Measurements from ENCODE around the gene EPAS1.

The EPAS1 gene

DNA sequence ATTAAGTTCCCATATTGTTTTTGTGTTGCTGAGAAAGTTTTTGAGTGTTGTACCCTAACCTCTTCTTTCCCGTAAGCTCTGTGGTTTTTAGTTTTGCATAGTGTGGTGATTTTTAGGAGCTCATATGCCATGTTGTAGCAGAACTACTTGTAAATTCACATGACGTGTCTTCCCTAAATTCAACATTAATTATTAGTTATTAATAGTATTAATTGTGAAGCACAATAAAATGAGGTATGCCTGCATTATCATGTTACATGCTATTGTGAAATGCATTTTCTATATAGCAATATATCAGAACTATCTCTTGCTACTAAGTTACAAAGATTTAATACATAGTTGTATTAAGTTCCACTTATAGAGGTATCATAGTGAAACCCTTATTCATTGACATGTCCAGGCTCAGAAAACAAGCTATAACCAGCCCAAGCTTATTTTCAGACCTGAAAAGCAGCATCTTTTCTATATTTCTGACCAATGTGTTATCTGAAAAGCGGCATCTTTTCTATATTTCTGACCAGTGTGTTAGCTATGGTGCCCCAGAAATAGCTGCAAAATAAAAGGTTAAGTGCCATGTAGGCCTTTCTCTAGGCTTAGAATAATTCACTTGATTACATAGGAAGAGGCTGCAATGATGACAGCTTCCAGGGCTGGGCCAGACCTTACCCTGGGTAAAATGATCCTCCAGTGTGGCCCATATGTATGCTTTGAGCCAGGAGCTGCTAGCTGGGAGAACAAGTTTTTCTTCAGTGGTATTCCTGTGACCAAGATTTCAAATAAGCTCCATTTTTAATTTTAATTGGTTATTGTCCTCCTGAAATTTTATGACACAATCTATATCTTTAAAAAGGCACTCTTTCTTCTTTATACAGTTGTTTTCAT lies 21.6 kb downstream of the EPAS1 start:
- no peak for FAIRE-seq
- no peak for DNase-seq (ENCODE audit: insufficient read length, low spot score)

DNA sequence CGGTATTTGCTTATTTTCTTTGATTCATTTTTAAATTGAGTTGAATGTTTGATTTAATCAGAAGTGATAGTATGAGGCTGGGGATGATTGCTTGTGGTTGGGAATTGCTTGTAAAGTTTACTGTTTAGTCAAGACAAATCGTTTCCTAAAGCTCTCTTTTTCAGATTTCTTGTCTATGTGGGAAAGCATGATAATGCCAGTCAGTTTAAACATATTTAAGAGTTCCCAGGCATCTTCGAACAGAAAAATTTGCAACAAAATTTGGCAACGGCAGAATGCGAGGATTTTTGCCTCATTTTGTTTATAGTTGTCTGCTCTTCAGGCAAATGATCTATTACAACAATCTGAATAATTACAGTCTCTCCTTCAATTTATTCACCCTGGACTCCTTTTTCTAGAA lies 22.5 kb downstream of the EPAS1 start:
- FAIRE-seq (no peak), DNase-seq (ENCODE audit: insufficient read length, low spot score) (no peak)

DNA sequence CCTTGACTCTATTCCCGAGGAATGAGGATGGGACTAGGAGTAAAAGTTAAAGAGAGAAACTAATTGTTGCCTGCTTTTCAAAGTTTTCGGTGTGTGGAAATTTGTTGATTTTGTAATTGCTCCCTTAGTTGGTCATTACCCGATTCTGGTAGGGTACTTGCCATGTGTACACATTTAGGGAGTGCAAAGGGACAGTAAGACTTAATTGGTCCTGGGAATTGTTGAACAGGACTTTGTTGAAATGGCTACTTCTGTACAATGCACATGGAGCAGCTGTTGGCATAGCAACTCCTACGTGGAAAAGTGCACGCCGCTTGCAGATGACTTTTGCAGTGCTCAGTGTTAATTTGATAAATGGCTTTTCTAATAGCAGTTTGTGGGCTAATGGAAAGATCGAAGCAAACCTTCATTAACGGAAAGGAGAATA lies 22.9 kb downstream of the EPAS1 start:
- FAIRE-seq: no peak
- DNase-seq (ENCODE audit: insufficient read length, low spot score): no peak

DNA sequence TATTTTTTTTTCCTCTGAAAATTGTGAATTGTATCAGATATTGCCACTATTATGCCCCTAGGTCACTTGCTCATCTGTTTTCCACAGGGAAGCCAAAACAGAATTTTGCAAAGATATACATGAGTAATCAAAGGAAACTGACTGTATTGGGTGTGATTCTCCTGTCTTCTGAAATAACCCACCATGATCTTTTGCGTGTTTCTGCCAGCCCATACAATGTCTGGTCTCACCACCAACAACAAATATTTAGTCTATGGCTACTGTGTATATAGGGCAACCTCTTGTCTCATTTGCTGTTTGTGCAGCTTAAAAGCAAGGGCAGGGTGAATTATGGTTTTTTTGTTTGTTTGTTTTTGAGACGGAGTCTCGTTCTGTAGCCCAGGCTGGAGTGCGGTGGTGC lies 26.5 kb downstream of the EPAS1 start:
- no peak for DNase-seq (ENCODE audit: insufficient read length, low spot score)
- no peak for FAIRE-seq

DNA sequence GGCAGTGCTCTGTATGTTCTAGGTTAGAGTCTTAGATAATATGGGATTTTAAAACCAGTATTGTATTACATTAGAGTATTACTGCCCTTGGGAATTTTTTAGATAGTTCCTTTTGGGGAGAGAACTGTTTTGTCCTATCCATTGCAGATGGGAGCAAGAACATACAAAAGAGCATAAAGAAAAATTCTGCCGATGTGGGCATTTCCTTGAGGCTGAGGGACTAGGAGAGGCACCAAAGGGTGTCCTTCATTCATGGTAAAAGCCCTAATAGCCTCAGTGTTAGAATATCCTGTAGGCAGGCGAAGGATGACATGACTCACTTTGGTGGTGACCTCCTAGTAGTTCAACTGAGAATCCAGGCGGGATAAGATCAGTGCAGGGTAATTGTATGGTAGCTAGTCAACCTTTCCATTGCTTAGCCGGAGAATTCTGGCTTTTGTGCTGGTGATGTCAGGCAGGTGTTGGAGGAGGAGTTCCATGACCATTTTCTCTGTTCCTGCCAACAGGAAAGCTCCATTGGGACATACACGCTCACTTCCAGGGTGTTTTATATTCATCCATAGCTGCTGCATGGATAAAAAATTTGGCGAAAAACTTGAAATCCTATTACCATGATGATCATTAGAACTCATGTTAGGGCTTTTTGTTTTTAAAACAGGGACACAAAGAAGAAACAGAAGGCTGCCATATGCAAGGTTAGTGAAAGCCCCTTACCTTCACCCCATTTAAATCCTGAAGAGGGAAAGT lies 28.1 kb downstream of the EPAS1 start:
- no peak for FAIRE-seq
- DNase-seq (ENCODE audit: insufficient read length, low spot score): no peak

DNA sequence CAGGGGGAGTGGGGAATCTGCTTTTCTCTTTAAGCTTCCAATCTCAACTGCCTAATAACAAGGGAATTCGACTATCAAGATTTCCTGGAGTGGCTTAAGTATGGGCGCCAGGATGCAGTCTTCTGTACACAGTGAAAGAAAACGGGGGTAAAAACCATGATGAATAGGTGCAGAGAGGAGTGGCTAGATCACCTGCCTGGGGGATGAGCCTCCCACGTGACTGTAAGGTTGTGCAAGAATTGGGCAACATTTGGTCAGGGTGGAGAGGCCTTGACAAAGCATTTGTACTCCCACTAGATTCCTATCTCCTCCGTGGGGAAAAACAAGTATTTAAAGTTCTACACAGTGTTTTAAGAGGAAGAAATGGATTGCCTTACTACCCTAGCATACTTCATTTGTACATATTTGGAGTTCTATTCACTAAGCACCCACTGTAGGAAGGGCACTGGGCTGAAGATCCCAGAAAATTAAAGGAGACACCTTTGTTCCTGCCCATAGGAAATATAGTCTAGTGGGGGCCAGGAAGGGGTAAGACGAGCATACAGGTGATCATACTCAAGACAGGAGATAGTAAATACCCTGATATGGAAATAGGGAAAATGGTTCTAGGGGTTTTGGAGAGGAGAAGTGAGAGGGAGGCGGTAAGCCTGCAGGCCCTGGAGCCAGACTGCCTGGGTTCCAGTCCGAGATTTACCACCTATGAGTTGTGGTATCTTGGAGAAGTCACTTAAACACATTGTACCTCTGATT lies 29.2 kb downstream of the EPAS1 start:
- FAIRE-seq (no peak), DNase-seq (ENCODE audit: insufficient read length, low spot score) (no peak)

DNA sequence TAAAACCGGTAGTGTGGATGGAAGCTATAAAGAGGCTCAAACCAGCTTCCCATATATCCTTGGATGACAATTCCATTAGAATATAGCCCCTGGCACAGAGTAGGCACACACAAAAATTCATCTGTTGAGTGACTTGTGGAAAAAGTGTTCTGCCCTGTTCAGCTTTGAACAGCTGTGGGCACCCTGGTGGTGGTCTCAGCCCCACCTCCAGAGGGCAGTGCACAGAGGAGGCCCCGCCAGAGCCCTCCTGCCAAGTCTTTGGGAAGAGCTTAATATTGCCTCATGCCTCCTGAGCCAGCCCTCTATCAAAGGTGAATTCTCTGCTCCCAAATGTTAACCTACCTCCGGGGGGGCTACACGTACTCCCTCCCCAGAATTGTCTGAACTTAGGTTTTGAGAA lies 30.4 kb downstream of the EPAS1 start:
- no peak for DNase-seq (ENCODE audit: insufficient read length, low spot score)
- no peak for FAIRE-seq

DNA sequence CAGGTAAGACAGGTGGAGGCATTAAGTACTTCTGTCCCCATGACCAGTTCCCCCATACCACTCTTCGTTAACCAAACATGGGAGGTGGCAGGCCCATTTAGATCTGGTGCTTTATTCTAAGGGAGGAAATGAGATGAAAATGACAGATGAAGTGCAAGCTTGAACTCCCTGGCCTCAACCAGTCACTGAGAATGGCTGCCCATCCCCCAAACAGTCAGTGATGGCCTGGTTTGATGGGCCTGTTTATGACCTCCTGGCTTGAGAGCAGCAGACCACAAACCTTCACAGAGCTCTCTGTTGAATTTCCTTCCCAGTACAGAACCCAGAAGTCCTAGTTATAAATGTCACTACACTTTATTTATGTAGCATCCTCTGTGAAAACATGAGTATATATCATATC lies 31.1 kb downstream of the EPAS1 start:
- FAIRE-seq (no peak), DNase-seq (ENCODE audit: insufficient read length, low spot score) (no peak)

DNA sequence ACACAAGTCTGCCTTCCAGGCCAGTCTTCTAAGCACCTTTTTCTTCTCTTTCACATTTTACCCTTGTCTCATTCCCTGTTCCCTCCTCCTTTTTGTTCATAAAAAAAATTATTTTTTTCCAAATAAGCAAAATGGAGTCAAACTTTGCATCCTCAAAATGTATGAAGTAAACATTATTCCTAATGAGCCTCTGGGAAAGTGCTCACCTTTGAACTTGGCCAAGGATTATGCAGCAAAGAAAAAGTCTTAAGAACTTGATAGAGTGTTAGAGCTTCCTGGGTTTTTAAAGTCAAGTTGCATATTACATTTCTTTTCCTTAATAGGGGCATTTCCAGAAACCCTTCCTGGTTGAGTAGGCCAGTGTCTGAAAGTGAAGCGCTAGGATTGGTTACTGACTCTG lies 31.6 kb downstream of the EPAS1 start:
- DNase-seq (ENCODE audit: insufficient read length, low spot score) (no peak), FAIRE-seq (no peak)

DNA sequence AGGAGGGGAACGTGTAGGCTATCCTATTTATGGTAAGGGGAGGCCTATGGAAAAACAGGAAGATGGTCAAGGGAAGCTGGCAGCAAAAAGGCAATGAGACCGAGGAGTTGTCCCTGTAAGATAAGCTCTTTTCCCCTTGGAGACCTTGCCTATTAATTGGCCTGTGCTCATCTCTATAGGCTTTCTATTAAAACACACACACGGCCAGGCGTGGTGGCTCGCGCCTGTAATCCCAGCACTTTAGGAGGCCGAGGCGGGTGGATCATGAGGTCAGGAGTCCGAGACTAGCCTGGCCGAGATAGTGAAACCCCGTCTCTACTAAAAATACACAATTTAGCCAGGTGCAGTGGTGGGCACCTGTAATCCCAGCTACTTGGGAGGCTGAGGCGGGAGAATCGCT lies 32.1 kb downstream of the EPAS1 start:
- no peak for FAIRE-seq
- DNase-seq (ENCODE audit: insufficient read length, low spot score): no peak

DNA sequence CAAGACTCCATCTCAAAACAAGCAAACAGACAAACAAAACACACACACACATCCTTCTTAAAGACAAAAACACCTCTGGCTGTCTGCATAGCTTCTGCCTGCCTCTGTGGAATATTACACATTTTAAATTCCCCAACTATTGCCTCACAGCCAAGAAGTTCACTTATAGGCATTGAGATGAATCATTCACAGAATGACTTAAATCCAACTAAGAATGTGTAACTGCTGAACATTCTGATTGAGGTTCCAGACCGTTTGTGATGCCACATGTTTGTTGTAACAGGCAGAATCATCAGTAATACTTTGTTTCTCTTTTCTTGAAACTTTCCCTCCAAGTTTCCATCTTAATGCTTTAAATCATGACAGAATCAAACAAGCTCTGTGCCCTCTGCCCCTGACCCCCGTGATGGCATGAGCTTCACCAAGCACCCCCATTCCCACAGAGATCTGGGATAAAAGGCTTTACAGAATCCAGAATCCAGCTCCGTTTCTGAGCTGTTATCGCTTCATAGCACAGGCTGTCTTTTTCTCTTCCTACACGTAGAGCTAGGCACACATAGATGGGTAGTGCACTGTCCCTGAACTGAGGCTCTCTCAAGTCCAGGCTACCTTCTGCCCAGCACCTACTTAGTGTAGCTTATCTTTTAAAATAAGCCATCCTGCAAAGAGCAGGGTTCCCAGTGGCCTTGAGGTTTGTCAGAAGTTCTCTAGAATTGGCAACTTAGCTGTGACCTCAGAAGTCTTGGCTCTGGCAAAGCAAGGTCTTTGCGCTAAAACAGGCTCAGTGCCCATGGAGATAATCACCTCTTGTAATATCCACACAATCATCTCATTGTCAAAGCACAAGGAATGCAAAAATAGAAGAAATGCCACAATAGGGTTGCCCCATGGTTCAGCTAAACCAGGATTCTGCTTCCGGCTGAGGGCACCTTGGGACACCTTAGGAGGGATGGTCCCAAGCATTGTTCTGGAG lies 32.9 kb downstream of the EPAS1 start:
- FAIRE-seq (no peak), DNase-seq (ENCODE audit: insufficient read length, low spot score) (no peak)

DNA sequence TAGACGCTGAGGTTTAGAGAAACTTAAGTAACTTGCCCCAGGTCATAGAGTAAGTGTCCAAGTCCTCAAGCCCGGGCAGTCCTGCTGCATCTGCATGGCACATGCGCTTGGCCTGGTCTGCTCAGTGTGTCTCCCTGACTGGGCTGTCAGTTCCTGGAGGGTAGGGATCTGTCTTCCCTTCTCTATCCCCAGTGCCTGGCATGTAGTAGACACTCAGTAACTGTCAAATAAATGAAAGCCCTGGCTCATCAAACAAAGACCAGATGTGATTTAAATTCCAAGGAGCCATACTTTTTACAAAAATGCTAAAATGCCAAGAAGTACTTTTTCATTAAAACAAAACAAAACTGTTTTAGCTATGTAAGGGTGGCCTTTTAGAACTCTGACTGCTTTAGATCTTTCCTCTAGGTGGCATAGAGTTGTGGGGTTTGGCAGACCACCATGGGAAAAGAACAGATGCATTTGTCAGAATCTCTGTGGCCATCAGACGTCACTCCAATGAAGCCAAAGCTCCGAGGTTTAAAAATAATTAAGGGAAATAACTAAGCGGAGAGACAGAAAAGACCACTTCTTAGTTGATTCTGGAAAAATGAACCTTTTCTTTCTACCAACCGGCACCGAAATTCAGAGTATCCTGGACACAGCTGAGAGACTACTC lies 34.0 kb downstream of the EPAS1 start:
- FAIRE-seq (no peak), DNase-seq (ENCODE audit: insufficient read length, low spot score) (no peak)

DNA sequence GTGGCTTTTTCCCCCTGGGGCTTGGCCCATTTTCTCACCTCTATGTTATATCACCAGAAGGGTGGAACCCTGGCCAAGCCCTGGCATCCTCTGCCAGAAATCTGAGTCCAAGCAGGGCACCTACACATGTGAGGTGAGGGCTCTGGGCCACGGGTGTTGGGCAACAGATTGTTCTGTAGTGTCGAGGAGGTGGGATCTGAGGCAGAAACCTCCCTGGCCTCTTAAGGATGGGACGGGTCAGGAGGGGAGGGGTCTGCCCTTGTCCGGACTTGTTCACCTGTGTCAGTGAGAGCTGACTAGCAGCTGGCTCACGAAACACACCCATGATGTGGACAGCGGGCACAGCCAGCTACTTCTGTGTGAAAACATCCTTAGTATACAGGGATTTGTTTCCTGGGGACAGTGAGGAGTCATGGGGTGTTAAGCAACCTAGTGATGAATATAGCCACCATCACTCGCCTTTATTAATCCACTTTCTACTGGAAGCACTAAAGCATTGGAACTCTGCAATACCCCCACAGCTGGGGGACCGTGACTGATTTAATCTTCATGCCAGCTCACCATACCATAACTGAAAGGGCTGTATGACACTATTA lies 35.6 kb downstream of the EPAS1 start:
- no peak for FAIRE-seq
- DNase-seq (ENCODE audit: insufficient read length, low spot score): no peak

DNA sequence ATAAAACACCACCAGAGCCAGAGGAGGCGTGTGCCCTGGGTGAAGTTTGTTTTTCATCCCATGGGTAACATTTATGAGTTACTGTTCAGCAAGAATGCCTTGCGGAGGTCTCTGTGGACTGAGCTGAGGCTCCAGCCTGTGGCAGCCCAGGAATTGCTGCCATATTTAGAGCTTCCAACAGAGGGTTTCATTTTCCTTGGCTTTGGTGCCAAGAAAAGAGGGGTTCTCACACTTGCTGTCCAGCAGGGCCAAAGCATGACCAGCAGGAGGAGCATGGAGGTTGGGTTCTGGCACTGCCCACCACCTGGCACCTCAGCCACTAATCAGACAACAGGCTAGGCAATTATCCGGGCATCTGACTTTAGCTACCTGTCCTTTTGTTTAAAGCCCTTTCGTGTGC lies 36.7 kb downstream of the EPAS1 start:
- DNase-seq (ENCODE audit: insufficient read length, low spot score) (no peak), FAIRE-seq (no peak)

DNA sequence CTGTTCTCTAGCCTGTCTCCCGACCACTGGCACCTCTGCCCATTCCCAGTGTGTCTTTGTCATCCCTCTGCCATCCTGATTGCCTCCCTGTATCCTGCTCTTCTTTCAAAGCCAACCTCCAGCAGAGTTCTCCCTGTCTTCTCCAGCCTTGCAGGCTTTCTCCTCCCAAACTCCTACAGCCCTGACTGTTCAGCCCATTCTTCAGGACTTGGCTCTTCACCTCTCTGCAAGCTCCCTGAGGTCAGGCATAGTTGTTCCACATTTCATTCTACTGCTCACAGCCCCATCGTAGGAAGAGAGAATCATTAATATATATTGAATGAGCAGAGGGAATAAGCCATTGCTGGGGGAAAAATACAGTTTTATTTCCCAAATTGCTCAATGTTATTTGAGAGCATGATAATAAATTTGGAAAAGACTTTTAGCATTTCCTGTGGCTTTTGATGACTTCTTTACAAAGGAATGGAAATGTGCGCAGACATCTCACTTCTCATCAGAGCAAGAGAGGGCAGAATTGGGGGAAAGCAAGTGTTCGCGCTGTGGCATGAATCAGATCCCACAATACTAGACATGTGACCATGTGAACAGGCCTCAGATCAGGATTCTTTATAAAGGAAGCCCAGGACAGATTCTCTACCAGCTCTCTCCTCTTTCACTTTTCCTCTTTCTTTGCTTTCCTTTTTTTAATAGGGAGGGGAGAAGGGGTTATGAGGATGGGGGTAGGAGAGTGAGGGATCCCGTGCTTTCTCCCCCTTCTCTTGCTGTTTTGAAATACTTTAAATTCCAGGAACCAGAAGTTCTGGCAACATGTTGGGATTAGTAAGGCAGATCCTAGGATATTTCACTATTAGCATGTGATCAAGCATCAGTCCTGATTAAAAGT lies 37.4 kb downstream of the EPAS1 start:
- no peak for DNase-seq (ENCODE audit: insufficient read length, low spot score)
- FAIRE-seq: no peak

DNA sequence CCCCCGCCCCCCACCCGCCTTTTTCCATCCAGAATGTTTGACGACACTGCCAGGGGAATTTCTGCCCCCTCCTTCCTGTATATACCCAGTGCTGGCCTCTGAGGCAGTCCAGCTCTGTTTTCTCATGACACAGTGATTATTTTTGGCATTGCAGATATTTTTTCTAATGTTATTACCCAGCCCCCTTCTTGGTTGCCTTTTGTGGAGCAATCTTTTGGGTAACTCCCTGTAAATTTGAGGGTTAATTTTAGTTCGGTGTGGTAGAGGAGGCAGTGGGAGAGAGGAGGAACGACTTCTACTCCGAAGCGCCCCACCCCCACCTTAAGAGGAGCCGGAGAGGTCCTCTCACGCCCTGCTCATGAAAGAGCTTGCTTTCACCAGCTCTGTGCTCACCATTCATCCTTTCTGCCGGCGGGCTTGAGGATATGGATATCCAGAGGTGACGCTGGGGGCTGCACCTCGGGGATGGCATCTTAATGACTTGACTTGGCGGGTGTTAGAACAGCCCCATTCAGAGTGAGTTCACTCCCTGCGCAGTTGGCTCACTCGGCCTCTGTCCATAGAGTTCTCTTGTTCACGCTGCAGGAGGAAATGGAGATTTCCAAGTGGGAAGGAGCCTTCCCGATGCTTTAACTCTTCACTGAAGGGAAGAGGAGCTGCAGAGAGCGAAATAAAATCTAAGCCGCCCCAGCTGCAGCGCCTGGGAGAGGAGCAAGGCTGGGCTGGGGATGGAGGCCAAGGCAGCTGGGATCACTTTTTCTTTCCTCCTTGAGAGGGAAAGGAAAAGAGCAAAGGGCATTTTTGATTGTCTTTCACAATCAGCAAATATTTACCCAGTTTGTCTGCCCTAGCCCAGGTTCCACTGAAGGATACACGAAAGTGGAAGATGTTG lies 38.4 kb downstream of the EPAS1 start:
- FAIRE-seq: no peak

DNA sequence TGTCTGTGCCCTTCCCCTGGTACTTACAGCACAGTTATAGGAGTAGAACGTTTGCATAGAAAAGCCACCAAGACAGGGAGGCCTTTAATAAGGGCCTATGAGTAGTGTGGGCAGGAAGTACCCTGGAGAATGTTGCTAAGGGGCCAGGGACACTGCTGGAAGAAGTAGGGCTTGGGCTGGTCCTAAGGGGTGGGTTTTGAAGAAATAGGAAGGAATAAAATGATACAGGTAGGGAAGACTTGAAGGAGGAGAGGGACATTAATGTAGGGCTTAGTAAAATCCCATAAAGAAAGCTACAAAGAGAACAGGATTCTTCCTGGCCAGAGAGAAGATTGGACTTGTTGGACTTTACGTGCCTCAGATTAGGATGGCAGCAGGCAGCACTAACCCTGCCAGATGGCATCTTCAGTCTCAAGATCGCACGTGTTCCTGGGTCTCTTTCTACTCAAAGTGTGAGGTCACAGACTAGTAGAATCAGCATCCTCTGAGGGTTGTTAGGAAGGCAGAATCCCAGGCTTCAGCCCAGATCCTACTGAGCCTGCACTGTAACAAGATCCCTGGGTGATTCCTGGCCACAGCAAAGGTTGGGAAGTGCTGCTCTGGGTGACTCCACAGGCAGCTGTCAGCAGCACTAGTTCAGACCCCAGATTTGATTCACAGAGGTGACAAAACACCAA lies 39.2 kb downstream of the EPAS1 start:
- DNase-seq (ENCODE audit: insufficient read length, low spot score): no peak
- no peak for FAIRE-seq

More for the DNA sequence above, 38.4 kb downstream of the EPAS1 start:
- DNase-seq (ENCODE audit: insufficient read length, low spot score): no peak
